ES-I3 (cell line): ENCODE results near the gene GTPBP4.

ENCODE experiments used
- H3K36me3 ChIP-seq: 2 replicates; pipeline ENCODE4 v1.6.1; 2013; ENCODE audit warnings: mild to moderate bottlenecking, low read length, control low read depth, moderate library complexity; ENCODE audit not compliant: insufficient read depth
- H3K4me1 ChIP-seq: 2 replicates; pipeline ENCODE4 v1.6.1; 2013; ENCODE audit warnings: mild to moderate bottlenecking, control low read depth, low read length; ENCODE audit not compliant: insufficient read depth
- H3K9ac ChIP-seq: 2 replicates; pipeline ENCODE4 v1.6.1; 2013; ENCODE audit warnings: low read depth, mild to moderate bottlenecking, low read length, moderate library complexity
- H3K9me3 ChIP-seq: 2 replicates; pipeline ENCODE4 v1.6.1; 2013; ENCODE audit warnings: mild to moderate bottlenecking, low read length, moderate library complexity; ENCODE audit not compliant: control insufficient read depth, insufficient read depth

The GTPBP4 gene

DNA sequence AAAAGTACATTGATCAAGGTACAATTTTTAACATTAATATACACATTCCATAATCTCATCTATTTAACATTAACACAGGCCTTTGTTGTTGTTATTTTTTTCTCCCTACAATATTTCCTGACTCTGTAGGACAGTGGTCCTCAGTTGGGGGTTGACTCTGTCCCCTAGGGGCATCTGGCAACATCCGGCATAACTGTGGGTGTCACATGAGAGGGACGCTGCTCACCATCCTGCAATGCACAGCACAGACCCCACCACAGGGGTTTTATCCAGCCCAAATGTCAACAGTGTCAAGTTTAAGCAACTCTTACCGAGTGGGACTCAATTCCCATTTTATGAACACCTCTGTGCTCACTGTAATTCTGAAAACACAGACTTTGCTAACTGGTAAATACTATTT is 51.9 kb downstream of the GTPBP4 start:
- Histone ChIP-seq H3K4me1 (no peaks in the 10 kb centered on the region), H3K36me3 (peaks cover 7% of the 10 kb centered on the region), H3K9me3 (no peaks in the 10 kb centered on the region), H3K9ac (no peak overlapping the region)

DNA sequence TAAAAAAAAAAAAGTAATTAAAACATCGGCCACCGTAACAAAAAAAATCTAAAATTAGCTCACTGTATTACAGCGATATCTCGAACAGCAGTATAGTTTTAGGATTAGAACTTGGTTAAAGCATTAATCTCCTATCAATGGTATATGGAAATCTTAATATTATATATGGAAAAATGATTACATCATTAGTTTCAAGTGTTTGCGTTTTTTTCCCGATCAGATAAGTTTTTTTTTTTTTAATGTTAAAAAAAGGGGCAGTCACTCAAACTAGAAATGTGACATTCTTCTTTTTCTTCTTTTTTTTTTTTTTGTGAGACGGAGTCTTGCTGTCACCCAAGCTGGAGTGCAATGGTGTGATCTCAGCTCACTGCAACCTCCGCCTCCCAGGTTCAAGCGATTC is 53.3 kb downstream of the GTPBP4 start:
- Histone ChIP-seq H3K9me3 (no peaks in the 10 kb centered on the region), H3K4me1 (no peaks in the 10 kb centered on the region), H3K36me3 (peaks cover 7% of the 10 kb centered on the region), H3K9ac (no peak overlapping the region)

DNA sequence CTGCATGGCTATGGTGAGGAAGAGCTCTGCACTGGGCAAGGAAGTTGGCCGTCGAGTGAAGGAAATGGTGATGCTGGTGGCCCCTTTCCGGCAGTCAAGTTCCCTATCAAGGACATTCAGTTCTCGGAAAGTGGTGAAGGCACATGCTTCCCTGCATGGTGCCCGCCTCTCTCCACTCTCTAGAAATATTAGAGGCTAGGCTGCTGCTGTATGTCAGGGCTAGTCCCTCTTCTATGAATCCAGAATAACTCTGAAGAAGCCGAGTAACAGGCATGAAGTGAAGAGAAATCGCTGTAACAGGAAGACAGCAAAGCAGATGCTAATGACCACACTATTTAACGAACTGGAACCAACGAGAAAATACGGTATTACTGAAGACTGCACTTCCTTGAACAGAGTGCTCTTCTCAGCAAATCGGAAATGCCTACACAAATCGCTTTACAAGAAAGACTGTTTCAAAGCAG is 55.3 kb downstream of the GTPBP4 start:
- H3K9ac ChIP-seq = no peak overlapping the region
- H3K4me1 ChIP-seq = no peaks in the 10 kb centered on the region
- H3K36me3 ChIP-seq = peaks cover 7% of the 10 kb centered on the region
- H3K9me3 ChIP-seq = no peaks in the 10 kb centered on the region

DNA sequence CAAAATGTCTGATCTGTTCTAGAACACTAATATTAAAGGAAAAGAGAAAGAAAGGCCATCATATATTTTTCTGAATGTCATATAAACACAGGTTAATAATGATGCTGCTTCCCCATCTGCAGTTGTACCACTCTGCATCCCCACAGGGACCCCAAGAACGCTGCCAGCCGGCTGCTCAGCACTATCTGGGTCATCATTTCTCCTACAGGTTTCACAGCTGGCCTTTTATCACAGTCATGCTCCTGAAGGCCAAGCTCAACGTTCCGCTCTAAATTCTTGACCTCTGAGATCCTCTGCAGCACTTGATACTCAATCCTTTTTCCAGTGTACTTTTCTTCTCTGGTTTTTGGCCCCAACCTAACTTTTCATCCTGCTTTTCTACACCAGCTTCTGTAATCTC is 55.9 kb downstream of the GTPBP4 start:
- Histone ChIP-seq H3K9ac (no peak overlapping the region), H3K9me3 (no peaks in the 10 kb centered on the region), H3K4me1 (no peaks in the 10 kb centered on the region), H3K36me3 (peaks cover 7% of the 10 kb centered on the region)

DNA sequence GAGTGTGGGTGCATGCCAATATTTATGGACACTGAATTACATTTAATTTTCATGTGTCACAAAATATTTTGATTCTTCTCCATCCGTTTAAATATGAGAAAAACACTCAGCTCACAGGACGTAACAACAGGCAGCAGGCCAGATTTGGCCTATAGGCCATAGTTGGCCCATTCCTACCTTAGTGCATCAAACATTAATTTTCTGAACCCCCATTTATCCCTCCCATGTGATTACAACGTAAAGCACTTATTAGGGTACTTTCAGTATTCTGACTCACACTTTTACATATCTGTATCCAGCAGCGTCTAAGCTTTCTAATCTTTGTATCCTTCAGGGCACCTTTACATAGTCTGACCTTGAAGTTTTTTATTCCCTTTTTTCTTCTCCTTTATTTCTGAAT is 56.7 kb downstream of the GTPBP4 start:
- H3K9ac ChIP-seq = no peak overlapping the region
- H3K4me1 ChIP-seq = no peaks in the 10 kb centered on the region
- no peaks in the 10 kb centered on the region for H3K9me3 ChIP-seq
- peaks cover 7% of the 10 kb centered on the region for H3K36me3 ChIP-seq

DNA sequence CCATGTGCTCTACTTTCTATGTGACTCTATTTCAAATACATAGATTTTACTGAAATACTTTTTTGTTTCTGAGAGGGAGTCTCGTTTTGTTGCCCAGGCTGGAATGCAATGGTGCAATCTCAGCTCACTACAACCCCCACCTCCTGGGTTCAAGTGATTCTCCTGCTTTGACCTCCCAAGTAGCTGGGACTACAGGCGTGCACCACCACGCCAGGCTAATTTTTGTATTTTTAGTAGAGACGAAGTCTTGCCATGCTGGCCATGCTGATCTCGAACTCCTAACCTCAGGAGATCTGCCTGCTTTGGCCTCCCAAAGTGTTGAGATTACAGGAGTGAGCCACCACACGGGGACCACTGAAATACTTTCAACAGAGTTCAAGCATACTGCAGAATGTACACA is 57.2 kb downstream of the GTPBP4 start:
- Histone ChIP-seq H3K36me3 (peaks cover 3% of the 10 kb centered on the region), H3K9me3 (no peaks in the 10 kb centered on the region), H3K4me1 (no peaks in the 10 kb centered on the region), H3K9ac (no peak overlapping the region)

DNA sequence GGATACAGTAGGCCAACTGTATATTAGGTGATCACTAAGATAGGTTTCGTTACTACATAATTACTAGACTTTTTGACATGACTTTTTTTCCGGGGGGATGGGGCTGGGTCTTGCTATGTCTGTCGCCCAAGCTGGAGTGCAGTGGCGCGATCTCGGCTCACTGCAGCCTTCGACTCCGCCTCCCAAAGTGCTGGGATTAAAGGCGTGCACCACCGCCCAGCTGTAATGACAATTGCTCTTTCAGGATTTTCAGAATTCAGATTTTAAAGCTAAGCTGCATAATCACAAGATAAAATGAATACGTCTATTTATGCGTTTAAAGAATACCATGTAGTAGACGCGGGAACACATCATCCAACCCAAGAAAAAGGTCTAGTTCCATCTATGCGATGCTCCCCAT is 59.7 kb downstream of the GTPBP4 start:
- no peaks in the 10 kb centered on the region for H3K4me1 ChIP-seq
- H3K36me3 ChIP-seq = no peaks in the 10 kb centered on the region
- H3K9me3 ChIP-seq = no peaks in the 10 kb centered on the region
- peak overlapping the region; percentile 81 for H3K9ac ChIP-seq

DNA sequence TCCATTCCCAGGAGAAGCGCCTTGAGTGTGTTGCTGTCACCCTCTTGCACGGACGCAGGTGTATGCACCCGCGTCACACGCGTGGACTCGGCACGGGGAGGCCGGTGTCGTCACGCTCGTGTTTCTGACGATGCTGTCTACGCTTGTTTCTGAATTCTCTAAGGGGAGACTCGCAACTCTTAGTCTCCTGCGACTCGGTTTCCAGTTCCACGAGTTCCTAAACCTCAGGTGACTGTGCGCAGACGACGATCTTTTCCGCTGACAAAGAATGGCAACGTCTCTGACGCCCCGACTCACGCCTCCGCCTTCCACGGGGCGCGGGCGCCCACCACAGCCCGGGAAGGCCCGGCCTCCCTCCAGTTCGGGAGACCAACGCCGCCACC is 60.1 kb downstream of the GTPBP4 start:
- Histone ChIP-seq H3K9ac (peak overlapping the region; percentile 81), H3K9me3 (no peaks in the 10 kb centered on the region), H3K4me1 (no peaks in the 10 kb centered on the region), H3K36me3 (no peaks in the 10 kb centered on the region)

DNA sequence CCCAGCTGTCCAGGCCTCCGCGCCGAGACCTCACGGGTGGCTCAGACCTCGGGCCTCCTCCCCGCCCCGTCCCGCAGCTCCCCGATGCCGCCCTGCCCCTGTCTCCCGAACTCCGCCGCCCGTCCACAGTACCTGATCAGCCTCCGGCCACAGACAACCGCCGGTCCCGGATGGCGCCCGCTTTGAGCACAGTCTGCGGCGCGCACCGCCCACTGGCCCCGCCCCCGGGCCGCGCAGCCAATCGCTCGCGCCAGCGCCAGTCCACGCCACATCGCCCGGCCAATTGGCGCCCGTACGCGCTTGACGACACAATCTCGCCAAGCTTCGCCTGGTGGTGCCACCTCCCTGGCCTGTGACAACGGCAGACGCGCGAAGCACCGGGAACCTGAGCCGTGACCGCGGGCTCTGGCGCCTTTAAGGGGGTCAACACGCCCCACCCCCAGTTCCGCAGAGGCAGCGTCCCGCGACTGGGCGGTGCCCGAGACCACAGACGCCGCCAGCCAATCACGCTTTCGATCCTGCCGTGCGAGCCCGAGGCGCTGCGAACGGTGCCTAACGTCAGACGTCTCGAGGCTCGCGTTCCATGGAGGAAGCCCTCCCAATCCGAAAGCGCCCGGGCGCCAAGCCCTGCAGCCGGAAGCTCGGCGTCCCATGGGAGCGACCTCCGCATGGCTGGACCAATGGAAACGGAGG is 60.6 kb downstream of the GTPBP4 start, which contains the start of gene IDI1:
TSS of gene IDI1 (minus strand) at position 388 of the 693 bp plus-strand sequence. CDS start at position 272, 116 bp downstream.
- Histone ChIP-seq H3K9me3 (no peaks in the 10 kb centered on the region), H3K4me1 (no peaks in the 10 kb centered on the region), H3K9ac (peak within 1 kb of the TSS; percentile 81), H3K36me3 (no peaks in the 10 kb centered on the region)

DNA sequence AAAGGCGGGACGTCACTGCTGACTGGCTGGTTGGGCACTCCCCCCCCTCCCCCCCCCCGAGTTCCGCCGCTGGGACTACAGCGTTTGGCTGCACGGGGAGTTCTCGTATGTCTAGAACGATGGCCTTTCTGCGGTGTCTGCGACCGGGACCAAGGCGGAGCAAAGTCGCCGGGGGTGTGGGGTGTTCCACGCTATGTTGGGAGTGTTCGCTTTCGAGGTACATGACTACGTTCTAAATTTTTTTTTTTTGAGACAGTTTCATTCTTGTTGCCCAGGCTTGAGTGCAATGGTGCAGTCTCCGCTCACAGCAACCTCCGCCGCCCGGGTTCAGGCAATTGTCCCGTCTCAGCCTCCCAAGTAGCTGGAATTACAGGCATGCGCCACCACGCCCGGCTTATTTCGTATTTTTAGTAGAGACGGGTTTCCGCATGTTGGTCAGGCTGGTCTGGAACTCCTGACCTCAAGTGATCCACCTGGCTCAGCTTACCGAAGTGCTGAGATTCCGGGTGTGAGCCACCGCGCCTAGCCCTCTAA is 61.3 kb downstream of the GTPBP4 start:
- Histone ChIP-seq H3K9ac (peak overlapping the region; percentile 81), H3K9me3 (no peaks in the 10 kb centered on the region), H3K4me1 (no peaks in the 10 kb centered on the region), H3K36me3 (no peaks in the 10 kb centered on the region)

DNA sequence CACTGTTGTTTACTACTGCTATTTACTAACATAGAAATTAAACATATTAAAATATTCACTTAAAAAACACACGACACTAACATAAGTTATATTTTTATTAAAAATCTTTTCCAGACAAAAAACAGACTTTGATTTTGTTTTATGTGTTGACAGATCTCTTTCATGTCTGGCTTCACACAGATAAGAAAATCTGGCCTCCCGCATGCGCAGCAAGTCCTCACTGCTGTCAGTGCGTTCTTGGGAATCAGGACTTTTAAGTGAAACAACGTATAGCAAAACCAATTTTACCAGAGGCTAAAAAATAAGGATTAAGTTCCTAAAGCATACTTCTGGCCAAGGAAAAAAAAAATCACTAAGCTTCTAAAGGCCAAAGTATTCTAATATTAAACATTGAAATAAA is 61.9 kb downstream of the GTPBP4 start:
- H3K9me3 ChIP-seq = no peaks in the 10 kb centered on the region
- no peaks in the 10 kb centered on the region for H3K4me1 ChIP-seq
- no peaks in the 10 kb centered on the region for H3K36me3 ChIP-seq
- peak overlapping the region; percentile 81 for H3K9ac ChIP-seq

DNA sequence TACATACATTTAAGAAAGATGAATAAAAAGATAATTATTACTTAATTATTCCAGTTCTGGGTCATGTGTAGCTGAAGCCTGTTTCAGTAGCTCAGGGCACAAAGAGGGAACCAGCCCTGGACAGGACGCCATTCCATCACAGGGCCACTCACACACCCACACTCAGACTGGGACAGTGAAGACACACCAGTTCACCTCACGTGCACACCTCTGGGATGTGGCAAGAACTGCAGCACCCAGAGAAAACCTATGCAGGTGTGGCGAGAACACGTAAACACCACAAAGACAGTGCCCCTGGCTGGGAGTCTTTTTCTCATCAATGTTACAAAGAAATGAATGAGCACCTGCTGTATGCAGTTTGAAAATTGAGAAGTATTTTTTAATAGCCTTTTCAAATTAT is 62.3 kb downstream of the GTPBP4 start:
- H3K9me3 ChIP-seq = no peaks in the 10 kb centered on the region
- no peaks in the 10 kb centered on the region for H3K36me3 ChIP-seq
- no peaks in the 10 kb centered on the region for H3K4me1 ChIP-seq
- peak overlapping the region; percentile 81; the same call in 1 of the 2 replicates for H3K9ac ChIP-seq

DNA sequence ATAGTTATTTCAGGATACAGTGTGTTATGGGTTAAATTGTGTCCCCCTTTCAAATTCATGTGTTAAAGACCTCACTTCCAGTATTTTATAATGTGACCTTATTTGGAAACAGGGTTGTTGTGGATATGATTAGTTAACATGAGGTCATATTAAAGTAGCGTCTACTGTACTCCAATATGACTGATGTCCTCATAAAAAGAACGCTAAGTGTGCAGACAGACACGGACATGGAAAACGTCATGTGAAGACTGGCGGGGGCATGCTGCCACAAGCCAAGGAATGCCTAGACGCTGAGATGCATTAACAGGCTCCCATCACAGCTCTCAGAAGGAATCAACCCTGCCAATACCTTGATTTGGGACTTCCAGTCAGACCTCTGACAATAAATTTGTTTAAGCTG is 66.5 kb downstream of the GTPBP4 start:
- Histone ChIP-seq H3K36me3 (no peaks in the 10 kb centered on the region), H3K9ac (peak overlapping the region; percentile 70; the same call in 1 of the 2 replicates), H3K4me1 (peaks cover 9% of the 10 kb centered on the region), H3K9me3 (no peaks in the 10 kb centered on the region)

DNA sequence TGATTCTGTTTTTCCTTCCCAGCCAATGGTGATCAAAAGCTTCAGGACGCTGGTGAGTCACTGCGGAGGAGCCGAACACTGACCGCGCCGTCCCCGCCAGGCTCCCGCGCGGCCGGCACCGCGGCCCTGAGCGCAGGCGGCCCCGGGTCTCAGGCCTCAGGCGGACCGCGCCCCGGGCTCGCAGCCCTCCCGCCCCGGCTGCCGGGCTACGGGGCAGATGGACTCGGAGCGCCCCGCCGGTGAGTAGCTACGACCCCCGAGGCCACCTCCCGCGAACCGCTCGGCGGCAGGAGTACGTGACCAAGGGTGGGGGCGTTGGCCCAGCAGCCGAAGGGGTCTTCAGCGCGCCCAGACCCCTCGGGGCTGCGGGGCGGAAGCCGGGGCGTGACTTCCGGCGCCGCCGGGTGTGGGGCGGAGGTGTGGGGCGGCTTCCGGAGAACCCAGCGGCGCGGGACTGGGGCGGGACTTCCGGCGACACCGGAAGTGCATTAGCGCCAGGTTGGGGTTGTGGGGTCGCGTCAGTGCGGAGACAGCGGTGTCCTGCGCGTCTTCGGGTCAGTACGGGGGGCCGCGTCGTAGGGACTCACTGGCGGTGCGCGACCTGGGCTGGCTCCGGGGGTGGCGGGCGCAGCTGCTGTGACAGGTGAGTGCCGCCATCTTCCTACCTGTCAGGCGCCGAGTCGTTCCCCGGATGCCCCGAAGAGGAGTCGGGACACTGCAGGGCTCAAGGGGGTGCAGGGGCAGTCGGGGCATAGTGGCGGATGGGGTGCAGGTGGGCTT is 68.3 kb downstream of the GTPBP4 start, which contains the start of gene WDR37:
TSS of gene WDR37 (plus strand) at position 60 of the 780 bp plus-strand sequence. CDS start 15,771 bp downstream, outside the sequence.
- peak within 1 kb of the TSS; percentile 70 for H3K9ac ChIP-seq
- H3K36me3 ChIP-seq = no peaks in the 10 kb centered on the region
- peaks cover 9% of the 10 kb centered on the region for H3K4me1 ChIP-seq
- H3K9me3 ChIP-seq = no peaks in the 10 kb centered on the region
